GM19467 (cell line): ENCODE data around the gene CATSPER3.

Experiments used
- ATAC-seq: cut with Tn5 transposase; IDR thresholded peaks from one replicate; pipeline ENCODE4 v1.9.1; 2021; ENCODE audit warnings: mild to moderate bottlenecking, moderate library complexity; ENCODE audit not compliant: unreplicated experiment

The CATSPER3 gene

GRCh38 chr5:135009736-135010501, 42.2 kb downstream of the CATSPER3 start:
- ATAC-seq, result no peak

- ATAC-seq, result no peak
These were observed 43.0 kb downstream of the CATSPER3 start for GRCh38 chr5:135010502-135011354.

GRCh38 chr5:135011355-135012032, 43.8 kb downstream of the CATSPER3 start:
- no peak for ATAC-seq

GRCh38 chr5:135012033-135012588, 44.4 kb downstream of the CATSPER3 start:
- ATAC-seq, result no peak

GRCh38 chr5:135012951-135013391, 45.3 kb downstream of the CATSPER3 start:
- ATAC-seq, result no peak

GRCh38 chr5:135013445-135013844, 45.7 kb downstream of the CATSPER3 start:
- no peak for ATAC-seq

GRCh38 chr5:135013947-135014570, 46.4 kb downstream of the CATSPER3 start:
- no peak for ATAC-seq

GRCh38 chr5:135015942-135016341, 48.2 kb downstream of the CATSPER3 start:
- ATAC-seq, result no peak

GRCh38 chr5:135016861-135017290, 49.2 kb downstream of the CATSPER3 start:
- no peak for ATAC-seq

- no peak for ATAC-seq
These were observed 50.8 kb downstream of the CATSPER3 start for GRCh38 chr5:135018457-135018856.

GRCh38 chr5:135019314-135019713, 51.6 kb downstream of the CATSPER3 start:
- ATAC-seq, result no peak

- ATAC-seq, result no peak
These were observed 52.6 kb downstream of the CATSPER3 start for GRCh38 chr5:135020111-135020895.

GRCh38 chr5:135024956-135025729, 57.4 kb downstream of the CATSPER3 start:
- no peak for ATAC-seq

- ATAC-seq, result no peak
These were observed 58.3 kb downstream of the CATSPER3 start for GRCh38 chr5:135025730-135026644.

GRCh38 chr5:135026645-135027265, 59.0 kb downstream of the CATSPER3 start:
- ATAC-seq, result no peak

GRCh38 chr5:135027266-135027696, 59.6 kb downstream of the CATSPER3 start:
- no peak for ATAC-seq
